ENCODE measurements around the gene YJU2. TPM values are rescaled to one million over a fixed set of nuclear protein-coding genes. Genes with fewer than 3 reads are reported as not detected.
A peak's percentile ranks its signal among the peaks of the same experiment; 100 is the strongest.

The YJU2 gene
- total and polyA plus RNA-seq, 2 of the 13 experiments (the other 11 are each of a cell fraction or from before 2014, with no cell fraction given), result 9.3 to 17.9 TPM

DNA sequence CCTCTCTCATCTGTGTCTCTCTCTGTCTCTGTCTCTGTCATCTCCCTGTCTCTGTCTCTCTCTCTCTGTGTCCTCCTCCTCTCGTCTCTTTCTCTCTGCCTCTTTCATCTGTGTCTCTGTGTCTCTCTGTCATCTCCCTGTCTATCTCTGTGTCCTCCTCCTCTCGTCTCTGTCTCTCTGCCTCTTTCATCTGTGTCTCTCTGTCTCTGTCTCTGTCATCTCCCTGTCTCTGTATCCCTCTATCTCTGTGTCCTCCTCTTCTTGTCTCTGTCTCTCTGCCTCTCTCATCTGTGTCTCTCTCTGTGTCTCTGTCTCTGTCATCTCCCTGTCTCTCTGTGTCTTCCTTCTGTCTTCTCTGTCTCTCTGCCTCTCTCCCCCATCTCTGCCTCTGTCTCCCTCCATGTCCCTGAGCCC is 18.1 kb upstream of the YJU2 start (continued):
- TF ChIP-seq, protein P1, sequence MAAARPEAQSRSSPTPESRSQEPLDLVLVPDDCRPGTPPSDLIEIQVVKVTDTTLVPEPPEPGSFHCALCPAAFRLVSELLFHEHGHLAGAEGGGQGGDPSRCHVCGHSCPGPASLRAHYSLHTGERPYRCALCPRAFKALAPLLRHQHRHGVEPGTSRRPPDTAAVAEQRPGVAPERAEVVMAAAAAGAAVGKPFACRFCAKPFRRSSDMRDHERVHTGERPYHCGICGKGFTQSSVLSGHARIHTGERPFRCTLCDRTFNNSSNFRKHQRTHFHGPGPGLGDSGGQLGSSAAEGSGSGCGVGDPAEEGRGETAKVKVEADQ (CRISPR knock-in tag; IDR thresholded peaks at IDR 0.05; ENCODE audit: borderline replicate concordance), result no peak
- TF ChIP-seq, protein P2, sequence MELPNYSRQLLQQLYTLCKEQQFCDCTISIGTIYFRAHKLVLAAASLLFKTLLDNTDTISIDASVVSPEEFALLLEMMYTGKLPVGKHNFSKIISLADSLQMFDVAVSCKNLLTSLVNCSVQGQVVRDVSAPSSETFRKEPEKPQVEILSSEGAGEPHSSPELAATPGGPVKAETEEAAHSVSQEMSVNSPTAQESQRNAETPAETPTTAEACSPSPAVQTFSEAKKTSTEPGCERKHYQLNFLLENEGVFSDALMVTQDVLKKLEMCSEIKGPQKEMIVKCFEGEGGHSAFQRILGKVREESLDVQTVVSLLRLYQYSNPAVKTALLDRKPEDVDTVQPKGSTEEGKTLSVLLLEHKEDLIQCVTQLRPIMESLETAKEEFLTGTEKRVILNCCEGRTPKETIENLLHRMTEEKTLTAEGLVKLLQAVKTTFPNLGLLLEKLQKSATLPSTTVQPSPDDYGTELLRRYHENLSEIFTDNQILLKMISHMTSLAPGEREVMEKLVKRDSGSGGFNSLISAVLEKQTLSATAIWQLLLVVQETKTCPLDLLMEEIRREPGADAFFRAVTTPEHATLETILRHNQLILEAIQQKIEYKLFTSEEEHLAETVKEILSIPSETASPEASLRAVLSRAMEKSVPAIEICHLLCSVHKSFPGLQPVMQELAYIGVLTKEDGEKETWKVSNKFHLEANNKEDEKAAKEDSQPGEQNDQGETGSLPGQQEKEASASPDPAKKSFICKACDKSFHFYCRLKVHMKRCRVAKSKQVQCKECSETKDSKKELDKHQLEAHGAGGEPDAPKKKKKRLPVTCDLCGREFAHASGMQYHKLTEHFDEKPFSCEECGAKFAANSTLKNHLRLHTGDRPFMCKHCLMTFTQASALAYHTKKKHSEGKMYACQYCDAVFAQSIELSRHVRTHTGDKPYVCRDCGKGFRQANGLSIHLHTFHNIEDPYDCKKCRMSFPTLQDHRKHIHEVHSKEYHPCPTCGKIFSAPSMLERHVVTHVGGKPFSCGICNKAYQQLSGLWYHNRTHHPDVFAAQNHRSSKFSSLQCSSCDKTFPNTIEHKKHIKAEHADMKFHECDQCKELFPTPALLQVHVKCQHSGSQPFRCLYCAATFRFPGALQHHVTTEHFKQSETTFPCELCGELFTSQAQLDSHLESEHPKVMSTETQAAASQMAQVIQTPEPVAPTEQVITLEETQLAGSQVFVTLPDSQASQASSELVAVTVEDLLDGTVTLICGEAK (IDR thresholded peaks at IDR 0.05), result peak; percentile 1; the same call in 1 of the 2 replicates
- TF ChIP-seq, protein P2 (CRISPR knock-in tag; IDR thresholded peaks at IDR 0.05), result no peak
- TF ChIP-seq ATM (IDR thresholded peaks at IDR 0.05; ENCODE audit: borderline replicate concordance), result peak; percentile 27; the same call in 1 of the 2 replicates
- peak; percentile 23; the same call in 1 of the 2 replicates for TF ChIP-seq FOXP1 (IDR thresholded peaks at IDR 0.05)
- no peak for TF ChIP-seq FOXP1 (CRISPR knock-in tag; IDR thresholded peaks at IDR 0.05)
- peak; percentile 7; the same call in 1 of the 2 replicates for TF ChIP-seq IKZF1 (IDR thresholded peaks at IDR 0.05)
